Mesothelial cell of epicardium (in vitro differentiated cells): Measurements from ENCODE around the gene IFFO2. TPM values are rescaled to one million over a fixed set of nuclear protein-coding genes. Genes with fewer than 3 reads are reported as not detected.

Experiments
- DNase-seq, 2 experiments: peaks; one replicate each; pipeline ENCODE4 v3.0.0; 2021; ENCODE audit warnings: low spot score in 2 of 2; ENCODE audit not compliant: unreplicated experiment in 2 of 2
- H3K27ac Mint-ChIP-seq: 2 replicates; pipeline ENCODE4 v1.8.0; 2021; ENCODE audit warnings: mixed read lengths
- H3K27me3 Mint-ChIP-seq: 2 replicates; pipeline ENCODE4 v1.8.0; 2021; ENCODE audit warnings: low read depth, mixed read lengths
- H3K36me3 Mint-ChIP-seq: 2 replicates; pipeline ENCODE4 v1.8.0; 2021; ENCODE audit warnings: mixed read lengths
- H3K4me1 Mint-ChIP-seq: 2 replicates; pipeline ENCODE4 v1.8.0; 2021; ENCODE audit warnings: mixed read lengths
- H3K4me3 Mint-ChIP-seq: 2 replicates; pipeline ENCODE4 v1.8.0; 2021; ENCODE audit warnings: mild to moderate bottlenecking, moderate library complexity, mixed read lengths
- H3K9me3 Mint-ChIP-seq: 2 replicates; pipeline ENCODE4 v1.8.0; 2021; ENCODE audit warnings: mixed read lengths
- CTCF ChIP-seq: fragments of 200-600 bp; sonication (generic); IDR thresholded peaks from one replicate; pipeline ENCODE4 v1.5.0; 2021; ENCODE audit warnings: antibody characterized with exemption; ENCODE audit not compliant: unreplicated experiment
- total RNA-seq: library from RNA; stranded (reverse); gene quantifications from 3 replicates; pipeline ENCODE4 v1.2.1, GENCODE V29; 2021

The IFFO2 gene
- total RNA-seq, 1 donor from 2014 or later, result 9.1 TPM

- Mint-ChIP-seq H3K4me1 (peaks cover 17% of the 10 kb centered on the region), H3K27ac (peak within 1 kb of the TSS; percentile 99), H3K9me3 (no peaks in the 10 kb centered on the region), H3K27me3 (no peaks in the 10 kb centered on the region), H3K36me3 (no peaks in the 10 kb centered on the region), H3K4me3 (peak within 1 kb of the TSS; percentile 97)
- TF ChIP-seq CTCF, result no peak
- DNase-seq, result peak; percentile 88 to 91
Observed at GRCh38 chr1:18902523-18903290, 53.8 kb downstream of the IFFO2 start, which contains the start of gene ALDH4A1. Gene ALDH4A1 (minus strand): TSS chr1:18902555. CDS start chr1:18902523, 32 bp downstream.

- no peaks in the 10 kb centered on the region for H3K27me3 Mint-ChIP-seq
- no peak for DNase-seq
- H3K27ac Mint-ChIP-seq, result peak overlapping the region; percentile 98
- no peaks in the 10 kb centered on the region for H3K36me3 Mint-ChIP-seq
- no peaks in the 10 kb centered on the region for H3K9me3 Mint-ChIP-seq
- TF ChIP-seq CTCF, result no peak
- H3K4me1 Mint-ChIP-seq, result peaks cover 17% of the 10 kb centered on the region
- H3K4me3 Mint-ChIP-seq, result peak overlapping the region; percentile 97
Observed at GRCh38 chr1:18901952-18902522, 54.4 kb downstream of the IFFO2 start.

GRCh38 chr1:18901147-18901951 is 55.1 kb downstream of the IFFO2 start:
- H3K27ac Mint-ChIP-seq, result peak overlapping the region; percentile 98
- H3K4me3 Mint-ChIP-seq, result peak overlapping the region; percentile 97
- no peaks in the 10 kb centered on the region for H3K9me3 Mint-ChIP-seq

GRCh38 chr1:18900303-18900841 is 56.1 kb downstream of the IFFO2 start:
- Mint-ChIP-seq H3K4me1 (peaks cover 17% of the 10 kb centered on the region), H3K4me3 (no peak overlapping the region), H3K9me3 (no peaks in the 10 kb centered on the region), H3K27me3 (no peaks in the 10 kb centered on the region), H3K27ac (no peak overlapping the region), H3K36me3 (no peaks in the 10 kb centered on the region)
- no peak for DNase-seq
- no peak for TF ChIP-seq CTCF

More at GRCh38 chr1:18901147-18901951, 55.1 kb downstream of the IFFO2 start:
- H3K4me1 Mint-ChIP-seq, result peaks cover 17% of the 10 kb centered on the region
- no peaks in the 10 kb centered on the region for H3K36me3 Mint-ChIP-seq
- no peak for TF ChIP-seq CTCF
- no peak for DNase-seq
- no peaks in the 10 kb centered on the region for H3K27me3 Mint-ChIP-seq

GRCh38 chr1:18899363-18900049 is 57.0 kb downstream of the IFFO2 start:
- no peak overlapping the region for H3K27ac Mint-ChIP-seq
- no peaks in the 10 kb centered on the region for H3K9me3 Mint-ChIP-seq

More at GRCh38 chr1:18899363-18900049, 57.0 kb downstream of the IFFO2 start:
- Mint-ChIP-seq H3K4me1 (peaks cover 20% of the 10 kb centered on the region), H3K4me3 (no peak overlapping the region), H3K27me3 (no peaks in the 10 kb centered on the region), H3K36me3 (no peaks in the 10 kb centered on the region)
- DNase-seq, result no peak
- no peak for TF ChIP-seq CTCF
